GM23248 (cell line): ENCODE results near the gene HMGN1.

Experiments
- EZH2 ChIP-seq: fragments of 200-600 bp; sonication (generic); IDR thresholded peaks from 2 replicates; pipeline ENCODE4 v1.6.1; 2018; ENCODE audit warnings: antibody characterized with exemption, mild to moderate bottlenecking; ENCODE audit not compliant: insufficient read depth, poor library complexity, severe bottlenecking
- EZH2phosphoT487 ChIP-seq: fragments of 200-600 bp; sonication (generic); IDR thresholded peaks from 2 replicates; pipeline ENCODE4 v1.6.1; 2018; ENCODE audit warnings: antibody characterized with exemption, moderate library complexity, mild to moderate bottlenecking, low read depth; ENCODE audit not compliant: insufficient read depth

GRCh38 chr21:39362733-39363132, 13.8 kb upstream of the HMGN1 start:
- no peak for TF ChIP-seq EZH2
- TF ChIP-seq EZH2phosphoT487, result no peak
